Naive thymus-derived CD4-positive, alpha-beta T cell (primary cell): ENCODE data around the gene EEF2. TPM values are rescaled to one million over a fixed set of nuclear protein-coding genes. Genes with fewer than 3 reads are reported as not detected.
"Not testable (repeated sequence)": the region's sequence is repeated elsewhere in the genome, so short reads cannot be mapped to it uniquely, and the experiment has no call there.

ENCODE experiments used
- ATAC-seq: fragments of 150-1000 bp; cut with Tn5 transposase; 2 replicates; pipeline ENCODE4 v1.10.0; 2021; ENCODE audit warnings: mild to moderate bottlenecking, moderate library complexity
- CTCF ChIA-PET: fragments of 350-600 bp; sonication (Branson Sonifier 250); formaldehyde crosslinking; loops from one replicate; lab custom pipeline; 2021; ENCODE audit warnings: antibody characterized with exemption; lab: Charles Lee
- POLR2A ChIA-PET: fragments of 350-600 bp; sonication (Branson Sonifier 250); formaldehyde crosslinking; loops from one replicate; lab custom pipeline; 2021; ENCODE audit warnings: antibody characterized with exemption, inconsistent platforms; lab: Charles Lee
- DNase-seq, 9 donors: peaks; one replicate each; pipeline versions ENCODE4 v3.0.0 to v3.0.0-alpha.2; 2020 to 2022; ENCODE audit warnings: mixed read lengths in 1 of 9
- H3K27ac ChIP-seq: one replicate; pipeline ENCODE4 v1.7.0; 2013; ENCODE audit warnings: mild to moderate bottlenecking, low read depth, low read length, moderate library complexity
- H3K27me3 ChIP-seq, 2 donors: one replicate each; pipeline ENCODE4 v1.7.0; 2013; ENCODE audit warnings: low read length in 2 of 2, mild to moderate bottlenecking in 2 of 2, moderate library complexity in 2 of 2; ENCODE audit not compliant: control insufficient read depth in 2 of 2, insufficient read depth in 2 of 2
- H3K36me3 ChIP-seq, 3 experiments: 1 replicate in 2 of 3; 2 replicates in 1 of 3; pipeline ENCODE4 v1.7.0; 2013; ENCODE audit warnings: low read length in 3 of 3, mild to moderate bottlenecking in 3 of 3, moderate library complexity in 1 of 3; ENCODE audit not compliant: insufficient read depth in 3 of 3, control insufficient read depth in 2 of 3
- H3K4me1 ChIP-seq, 2 donors: one replicate each; pipeline ENCODE4 v1.7.0; 2013; ENCODE audit warnings: low read length in 2 of 2, mild to moderate bottlenecking in 2 of 2, moderate library complexity in 1 of 2; ENCODE audit not compliant: control insufficient read depth in 2 of 2, insufficient read depth in 2 of 2
- H3K4me3 ChIP-seq: 2 replicates; pipeline ENCODE4 v1.7.0; 2013; ENCODE audit warnings: mild to moderate bottlenecking, low read length
- H3K9me3 ChIP-seq, 3 experiments: 1 replicate in 2 of 3; 2 replicates in 1 of 3; pipeline ENCODE4 v1.7.0; 2013; ENCODE audit warnings: low read length in 3 of 3; ENCODE audit not compliant: control insufficient read depth in 2 of 3
- H3K27ac Mint-ChIP-seq, 9 donors: one replicate each; pipeline ENCODE4 v1.8.0; 2020 to 2022; ENCODE audit warnings: mixed read lengths in 9 of 9, mild to moderate bottlenecking in 8 of 9, moderate library complexity in 5 of 9, inconsistent platforms in 2 of 9
- H3K27me3 Mint-ChIP-seq, 5 donors: one replicate each; pipeline ENCODE4 v1.8.0; 2021 to 2022; ENCODE audit warnings: mixed read lengths in 5 of 5, mild to moderate bottlenecking in 1 of 5
- H3K36me3 Mint-ChIP-seq, 5 donors: one replicate each; pipeline ENCODE4 v1.8.0; 2020 to 2022; ENCODE audit warnings: mixed read lengths in 5 of 5, mild to moderate bottlenecking in 3 of 5, inconsistent platforms in 1 of 5
- H3K4me1 Mint-ChIP-seq, 7 donors: one replicate each; pipeline ENCODE4 v1.8.0; 2020 to 2022; ENCODE audit warnings: mixed read lengths in 7 of 7, mild to moderate bottlenecking in 3 of 7, inconsistent platforms in 1 of 7
- H3K4me3 Mint-ChIP-seq, 10 donors: one replicate each; pipeline ENCODE4 v1.8.0; 2020 to 2022; ENCODE audit warnings: mild to moderate bottlenecking in 10 of 10, mixed read lengths in 10 of 10, moderate library complexity in 6 of 10, inconsistent platforms in 2 of 10
- H3K9me3 Mint-ChIP-seq, 11 donors: one replicate each; pipeline ENCODE4 v1.8.0; 2020 to 2022; ENCODE audit warnings: mixed read lengths in 11 of 11, mild to moderate bottlenecking in 4 of 11, inconsistent platforms in 1 of 11, moderate library complexity in 1 of 11
- intact Hi-C, 2 donors: fragments of 100-400 bp; cut with micrococcal nuclease; formaldehyde crosslinking; loops; one replicate each; pipeline ENCODE4 v1.15.1; 2023
- polyA plus RNA-seq, 2 donors: library from polyadenylated mRNA; unstranded; fragments of 300-500 nt; fragmentation: Illumina TruSeq; gene quantifications; one replicate each; pipeline ENCODE4 v1.2.3, GENCODE V29; 2021
- total RNA-seq, 6 experiments: library from RNA in 5 of 6; stranded (reverse) in 5 of 6; gene quantifications; 1 replicate in 5 of 6; 2 replicates in 1 of 6; pipeline ENCODE4 v1.2.3 and lab custom pipeline; 2021 to 2026

EEF2 gene
- total and polyA plus RNA-seq, 7 experiments from 2014 or later = 611 to 2,674 (median 2,232) TPM

DNA sequence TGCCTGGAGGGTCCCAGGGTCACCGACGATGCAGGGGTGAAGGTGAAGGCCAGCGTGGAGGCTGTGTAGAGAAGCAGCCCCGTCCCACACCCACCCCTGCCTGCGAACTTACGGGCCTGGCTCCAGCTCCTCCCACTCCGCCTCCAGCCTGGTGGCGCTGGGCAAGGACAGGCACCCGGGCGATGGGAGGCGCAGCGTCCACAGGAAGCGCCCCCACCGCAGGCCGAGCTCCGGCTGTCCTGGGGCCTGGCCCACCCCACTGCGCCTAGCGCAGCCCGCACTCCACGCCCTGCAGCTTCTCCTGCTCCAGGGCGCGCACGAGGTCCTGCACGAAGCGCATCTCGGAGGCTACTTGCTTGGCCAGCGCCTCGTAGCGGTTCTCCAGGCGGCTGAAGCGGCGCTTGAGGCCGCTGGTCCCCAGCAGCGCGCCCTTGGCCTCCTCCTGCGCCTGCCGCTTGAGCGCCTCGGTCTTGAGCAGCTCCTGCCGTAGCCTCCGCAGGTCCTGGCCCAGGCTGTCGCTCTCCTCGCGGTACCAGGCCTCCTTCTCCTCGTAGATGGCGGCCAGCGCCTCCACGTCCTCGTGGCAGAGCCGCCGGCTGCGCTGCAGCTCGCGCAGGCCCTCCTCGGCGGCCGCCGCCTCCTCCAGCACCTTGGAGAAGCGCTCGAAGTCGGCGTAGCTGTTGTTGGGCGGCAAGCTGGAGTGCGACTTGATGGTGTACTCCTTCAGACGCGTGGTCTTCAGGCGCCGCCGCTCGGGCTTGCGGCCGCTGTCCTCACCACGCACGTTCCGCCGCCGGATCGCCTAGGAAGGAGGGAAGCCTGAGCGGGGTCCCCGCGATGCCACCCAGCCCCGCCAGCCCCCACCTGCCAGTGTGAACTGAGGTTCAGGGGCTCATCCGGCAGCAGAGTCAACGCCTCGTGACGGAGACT lies 26.2 kb downstream of the EEF2 start:
- ATAC-seq (no peak), DNase-seq (no peak)
- ChIA-PET POLR2A (no interaction called here), CTCF (no interaction called here)
- Mint-ChIP-seq H3K36me3 (peaks cover 0 to 17% (median 0%) of the 10 kb centered on the region in 5 donors), H3K27me3 (no peaks in the 10 kb centered on the region), H3K27ac (no peak overlapping the region), H3K4me3 (no peak overlapping the region), H3K9me3 (no peaks in the 10 kb centered on the region), H3K4me1 (no peaks in the 10 kb centered on the region)
- Histone ChIP-seq H3K27ac (no peak overlapping the region), H3K36me3 (peaks cover 0 to 69% (median 4%) of the 10 kb centered on the region in 3 experiments), H3K9me3 (no peaks in the 10 kb centered on the region), H3K27me3 (no peaks in the 10 kb centered on the region), H3K4me1 (no peaks in the 10 kb centered on the region), H3K4me3 (no peak overlapping the region)
- intact Hi-C loops = no loop called here

DNA sequence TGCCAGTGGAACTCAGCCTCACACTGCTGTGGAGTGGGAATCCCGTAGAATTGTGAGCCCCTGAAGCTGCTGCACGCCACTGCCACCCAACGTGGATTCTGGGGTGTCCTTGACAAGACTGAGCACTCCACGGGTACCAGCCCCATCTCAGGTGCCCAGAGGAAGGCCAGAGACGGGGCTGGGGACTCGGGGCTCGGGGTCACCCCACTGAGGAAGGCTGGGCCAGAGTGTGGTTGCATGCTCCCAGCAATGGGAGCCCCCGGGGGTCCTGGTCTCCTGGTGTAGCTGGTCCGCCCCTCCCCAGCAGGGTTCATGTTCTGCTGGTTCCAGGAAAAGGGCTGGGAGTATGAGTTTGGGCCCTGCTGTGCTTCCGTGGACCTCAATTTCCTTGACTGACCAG lies 29.6 kb downstream of the EEF2 start:
- POLR2A ChIA-PET = no interaction called here
- Histone ChIP-seq H3K4me3 (no peak overlapping the region), H3K27me3 (no peaks in the 10 kb centered on the region), H3K36me3 (peaks cover 0 to 38% (median 0%) of the 10 kb centered on the region in 3 experiments), H3K9me3 (no peaks in the 10 kb centered on the region), H3K4me1 (no peaks in the 10 kb centered on the region), H3K27ac (no peak overlapping the region)
- peaks cover 0 to 3% (median 0%) of the 10 kb centered on the region in 5 donors for H3K27me3 Mint-ChIP-seq
- DNase-seq (no peak), ATAC-seq (no peak)
- no peak overlapping the region for H3K4me3 Mint-ChIP-seq
- H3K36me3 Mint-ChIP-seq = peaks cover 0 to 5% (median 0%) of the 10 kb centered on the region in 5 donors
- intact Hi-C loops = no loop called here
- H3K9me3 Mint-ChIP-seq = no peaks in the 10 kb centered on the region
- peaks cover 0 to 8% (median 6%) of the 10 kb centered on the region in 7 donors for H3K4me1 Mint-ChIP-seq
- CTCF ChIA-PET = no interaction called here
- H3K27ac Mint-ChIP-seq = no peak overlapping the region

GRCh38 chr19:3955276-3955675 lies 30.0 kb downstream of the EEF2 start:
- intact Hi-C loops, POLR2A ChIA-PET, CTCF ChIA-PET, H3K27ac Mint-ChIP-seq, ATAC-seq, H3K27me3 ChIP-seq, H3K4me3 Mint-ChIP-seq, H3K4me3 ChIP-seq, H3K4me1 ChIP-seq, H3K4me1 Mint-ChIP-seq, H3K36me3 Mint-ChIP-seq, H3K27ac ChIP-seq, DNase-seq, H3K27me3 Mint-ChIP-seq, H3K9me3 ChIP-seq, H3K9me3 Mint-ChIP-seq: not testable (repeated sequence)
- H3K36me3 ChIP-seq = peaks cover 0 to 34% (median 0%) of the 10 kb centered on the region in 3 experiments

DNA sequence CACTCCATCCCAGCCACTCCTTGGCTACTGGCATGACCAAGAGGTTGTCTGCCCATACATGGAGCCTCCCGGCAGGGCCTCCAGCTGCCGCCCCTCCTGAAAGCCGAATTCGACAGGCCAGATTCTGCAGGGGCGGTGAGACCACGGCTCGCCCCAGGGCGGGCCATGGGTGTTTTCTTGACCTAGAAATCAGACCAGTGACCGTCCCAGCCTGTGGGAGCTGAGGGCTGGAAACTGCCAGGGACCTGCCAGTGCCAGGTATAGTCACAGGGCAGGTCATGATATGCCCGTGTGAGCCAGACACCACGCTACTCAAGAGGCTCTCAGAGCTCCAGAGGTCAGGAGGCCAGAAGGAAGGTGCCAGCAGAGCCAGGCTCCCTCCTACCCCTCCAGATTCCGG lies 31.2 kb downstream of the EEF2 start:
- DNase-seq (no peak), ATAC-seq (no peak)
- no peak overlapping the region for H3K27ac ChIP-seq
- H3K4me1 ChIP-seq = no peaks in the 10 kb centered on the region
- H3K9me3 ChIP-seq = no peaks in the 10 kb centered on the region
- Mint-ChIP-seq H3K36me3 (peaks cover 0 to 5% (median 0%) of the 10 kb centered on the region in 5 donors), H3K27ac (no peak overlapping the region), H3K4me3 (no peak overlapping the region), H3K27me3 (peaks cover 0 to 3% (median 0%) of the 10 kb centered on the region in 5 donors), H3K4me1 (peaks cover 0 to 8% (median 6%) of the 10 kb centered on the region in 7 donors), H3K9me3 (no peaks in the 10 kb centered on the region)
- H3K27me3 ChIP-seq = no peaks in the 10 kb centered on the region
- H3K36me3 ChIP-seq = peaks cover 0 to 22% (median 0%) of the 10 kb centered on the region in 3 experiments
- H3K4me3 ChIP-seq = no peak overlapping the region
- ChIA-PET POLR2A (no interaction called here), CTCF (no interaction called here)
- intact Hi-C loops = no loop called here

- H3K9me3 ChIP-seq, H3K27me3 ChIP-seq, ATAC-seq, H3K4me1 Mint-ChIP-seq, H3K27me3 Mint-ChIP-seq, DNase-seq, CTCF ChIA-PET, H3K9me3 Mint-ChIP-seq, H3K36me3 Mint-ChIP-seq, H3K27ac ChIP-seq, POLR2A ChIA-PET, intact Hi-C loops, H3K27ac Mint-ChIP-seq, H3K36me3 ChIP-seq, H3K4me3 ChIP-seq, H3K4me1 ChIP-seq: not testable (repeated sequence)
- H3K4me3 Mint-ChIP-seq = peak overlapping the region in 2 of 10 donors; percentile 38 to 43
Measured at GRCh38 chr19:3952755-3953276, 32.4 kb downstream of the EEF2 start.

DNA sequence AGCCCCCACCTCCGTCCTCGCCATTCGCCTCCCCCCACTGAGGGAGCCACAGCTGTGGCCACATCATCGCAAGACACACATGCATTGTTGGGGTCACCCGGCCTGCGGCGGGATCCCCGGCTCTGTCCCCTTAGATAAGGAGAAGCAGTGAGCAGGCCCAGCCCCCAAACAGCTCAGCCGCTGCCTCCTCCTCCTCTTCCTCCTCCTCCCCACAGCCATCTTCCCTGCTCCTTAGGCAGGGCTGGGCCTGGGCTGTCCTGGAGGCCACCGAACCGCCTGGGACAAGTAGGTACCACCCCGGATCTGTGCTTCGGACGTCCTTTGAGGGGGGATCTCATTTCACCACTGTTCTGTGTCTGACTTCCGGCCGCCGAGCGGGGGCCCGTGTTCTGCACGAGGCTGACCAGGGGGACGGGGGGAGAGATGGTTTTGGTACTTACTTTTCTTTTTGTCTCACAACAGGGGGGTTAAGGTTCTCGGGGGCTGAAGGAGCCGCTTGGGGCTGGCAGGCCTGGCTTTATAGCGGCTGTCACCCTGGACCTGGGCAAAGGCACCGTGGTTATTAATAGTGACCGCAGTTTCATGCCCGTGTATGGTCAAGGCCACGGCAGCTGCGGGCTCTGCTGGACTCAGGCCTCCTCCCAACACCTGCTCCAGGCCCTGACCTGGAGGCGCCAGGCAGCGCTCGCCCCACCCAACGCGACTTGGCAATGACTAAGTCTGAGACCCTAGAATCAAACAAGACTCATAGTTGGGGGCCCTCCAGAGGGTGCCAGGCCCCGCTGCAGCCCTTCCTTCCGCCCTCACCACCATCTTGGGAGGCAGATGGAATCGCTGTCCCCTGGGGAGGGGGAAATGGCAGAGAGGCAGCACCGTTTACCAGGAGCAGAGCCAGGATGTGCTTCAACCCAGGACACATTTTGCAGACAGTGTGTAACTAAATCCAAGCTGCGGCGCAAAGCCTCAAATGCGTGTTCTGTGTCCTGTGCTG lies 34.1 kb downstream of the EEF2 start:
- H3K4me1 Mint-ChIP-seq = peaks cover 0 to 8% (median 6%) of the 10 kb centered on the region in 7 donors
- POLR2A ChIA-PET = no interaction called here

More for the DNA sequence above, 34.1 kb downstream of the EEF2 start:
- CTCF ChIA-PET = no interaction called here
- ATAC-seq (peak; percentile 54), DNase-seq (peak in 1 of 9 donors; percentile 10)
- Mint-ChIP-seq H3K4me3 (peak overlapping the region in 9 of 10 donors; percentile 38 to 76 (median 65)), H3K36me3 (no peaks in the 10 kb centered on the region), H3K27ac (peak overlapping the region in 3 of 9 donors; percentile 41 to 59 (median 42)), H3K27me3 (peaks cover 0 to 3% (median 0%) of the 10 kb centered on the region in 5 donors), H3K9me3 (no peaks in the 10 kb centered on the region)
- Histone ChIP-seq H3K9me3 (no peaks in the 10 kb centered on the region), H3K4me3 (no peak overlapping the region), H3K36me3 (no peaks in the 10 kb centered on the region), H3K27ac (no peak overlapping the region), H3K27me3 (no peaks in the 10 kb centered on the region), H3K4me1 (no peaks in the 10 kb centered on the region)
- intact Hi-C loops = no loop called here
